Measurements from ENCODE around the gene SNAPC5. TPM values are rescaled to one million over a fixed set of nuclear protein-coding genes. Genes with fewer than 3 reads are reported as not detected.

The SNAPC5 gene
- total RNA-seq, 1 donor = 14.5 TPM

DNA sequence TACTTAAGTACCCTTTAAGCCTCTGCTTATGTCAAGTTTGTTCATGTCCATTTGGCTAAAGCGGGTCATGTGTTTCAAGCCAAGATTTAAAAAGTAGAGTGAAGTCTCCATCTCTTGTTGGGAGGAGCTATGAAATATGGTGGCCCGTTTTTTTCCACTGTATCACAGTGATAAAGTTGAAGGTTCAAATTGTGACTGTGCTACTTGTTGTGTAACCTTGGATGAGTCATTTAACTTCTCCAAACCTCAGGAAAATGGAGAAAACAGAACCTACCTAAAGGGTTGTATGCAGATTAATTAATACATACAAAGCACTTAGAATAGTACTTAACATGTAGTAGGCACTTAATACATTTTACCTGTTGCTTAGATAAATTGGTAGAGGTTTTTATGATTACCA is 43.4 kb downstream of the SNAPC5 start:
- H3K4me2 ChIP-seq (ENCODE audit: insufficient read depth, low read length) = no peak overlapping the region
- no peaks in the 10 kb centered on the region for H3K36me3 ChIP-seq (ENCODE audit: insufficient read depth, low read length)
- H3K27me3 ChIP-seq (ENCODE audit: insufficient read depth, low read length) = no peaks in the 10 kb centered on the region
- no peak for DNase-seq (ENCODE audit: insufficient read length, low spot score, missing footprints)
- no peak overlapping the region for H3K4me3 ChIP-seq (ENCODE audit: insufficient read depth, low read length)
- TF ChIP-seq, protein P1, sequence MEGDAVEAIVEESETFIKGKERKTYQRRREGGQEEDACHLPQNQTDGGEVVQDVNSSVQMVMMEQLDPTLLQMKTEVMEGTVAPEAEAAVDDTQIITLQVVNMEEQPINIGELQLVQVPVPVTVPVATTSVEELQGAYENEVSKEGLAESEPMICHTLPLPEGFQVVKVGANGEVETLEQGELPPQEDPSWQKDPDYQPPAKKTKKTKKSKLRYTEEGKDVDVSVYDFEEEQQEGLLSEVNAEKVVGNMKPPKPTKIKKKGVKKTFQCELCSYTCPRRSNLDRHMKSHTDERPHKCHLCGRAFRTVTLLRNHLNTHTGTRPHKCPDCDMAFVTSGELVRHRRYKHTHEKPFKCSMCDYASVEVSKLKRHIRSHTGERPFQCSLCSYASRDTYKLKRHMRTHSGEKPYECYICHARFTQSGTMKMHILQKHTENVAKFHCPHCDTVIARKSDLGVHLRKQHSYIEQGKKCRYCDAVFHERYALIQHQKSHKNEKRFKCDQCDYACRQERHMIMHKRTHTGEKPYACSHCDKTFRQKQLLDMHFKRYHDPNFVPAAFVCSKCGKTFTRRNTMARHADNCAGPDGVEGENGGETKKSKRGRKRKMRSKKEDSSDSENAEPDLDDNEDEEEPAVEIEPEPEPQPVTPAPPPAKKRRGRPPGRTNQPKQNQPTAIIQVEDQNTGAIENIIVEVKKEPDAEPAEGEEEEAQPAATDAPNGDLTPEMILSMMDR (IDR thresholded peaks at IDR 0.05; ENCODE audit: extremely low read depth, low read depth, low read length) = no peak
- peaks cover 6% of the 10 kb centered on the region for H3K4me1 ChIP-seq (ENCODE audit: insufficient read depth, low read length)
- no peaks in the 10 kb centered on the region for H3K79me2 ChIP-seq (ENCODE audit: insufficient read depth, low read length)
- H4K20me1 ChIP-seq (ENCODE audit: insufficient read depth, low read length) = peaks cover 5% of the 10 kb centered on the region
- no peaks in the 10 kb centered on the region for H3K9me3 ChIP-seq (ENCODE audit: low read depth, low read length)
- H3K27ac ChIP-seq (ENCODE audit: low read depth, low read length) = no peak overlapping the region
- no peak overlapping the region for H2AFZ ChIP-seq (ENCODE audit: low read length)

DNA sequence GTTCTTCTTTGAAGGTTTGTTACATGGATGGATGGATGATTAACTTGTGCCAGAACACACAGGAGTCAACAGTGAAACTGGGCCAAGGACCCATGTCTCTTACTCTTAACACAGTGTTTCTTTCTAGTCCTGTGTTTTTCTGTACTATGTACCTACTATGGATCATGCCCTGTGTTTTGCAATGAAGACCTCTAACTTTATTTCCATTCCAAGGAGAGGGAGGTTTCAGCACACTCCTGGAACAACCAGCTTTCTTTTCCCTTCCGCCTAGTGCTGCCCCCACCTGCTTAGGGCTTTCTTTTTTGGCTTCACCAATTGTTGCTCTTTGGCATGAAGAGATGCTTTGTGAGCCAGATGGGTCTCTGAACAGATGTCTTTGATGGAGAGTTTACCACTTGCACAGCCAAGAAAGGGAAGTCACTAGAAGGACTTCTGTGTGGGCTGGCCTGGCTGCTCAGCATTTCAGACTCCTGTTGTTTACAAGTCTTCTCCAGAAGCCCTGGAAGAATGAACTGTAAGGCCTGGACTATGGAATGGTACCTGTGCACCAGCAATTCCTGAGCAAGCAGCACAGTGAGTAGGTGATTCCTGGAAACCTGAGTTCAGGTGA is 44.5 kb downstream of the SNAPC5 start:
- no peaks in the 10 kb centered on the region for H3K27me3 ChIP-seq (ENCODE audit: insufficient read depth, low read length)
- H3K4me1 ChIP-seq (ENCODE audit: insufficient read depth, low read length) = peaks cover 6% of the 10 kb centered on the region
- no peaks in the 10 kb centered on the region for H3K36me3 ChIP-seq (ENCODE audit: insufficient read depth, low read length)
- TF ChIP-seq, protein P1 (IDR thresholded peaks at IDR 0.05; ENCODE audit: extremely low read depth, low read depth, low read length) = no peak
- no peaks in the 10 kb centered on the region for H3K79me2 ChIP-seq (ENCODE audit: insufficient read depth, low read length)
- H2AFZ ChIP-seq (ENCODE audit: low read length) = no peak overlapping the region
- H3K4me3 ChIP-seq (ENCODE audit: insufficient read depth, low read length) = no peak overlapping the region
- H4K20me1 ChIP-seq (ENCODE audit: insufficient read depth, low read length) = peaks cover 5% of the 10 kb centered on the region
- no peak overlapping the region for H3K27ac ChIP-seq (ENCODE audit: low read depth, low read length)
- no peak for DNase-seq (ENCODE audit: insufficient read length, low spot score, missing footprints)
- no peak overlapping the region for H3K4me2 ChIP-seq (ENCODE audit: insufficient read depth, low read length)
- H3K9me3 ChIP-seq (ENCODE audit: low read depth, low read length) = no peaks in the 10 kb centered on the region

DNA sequence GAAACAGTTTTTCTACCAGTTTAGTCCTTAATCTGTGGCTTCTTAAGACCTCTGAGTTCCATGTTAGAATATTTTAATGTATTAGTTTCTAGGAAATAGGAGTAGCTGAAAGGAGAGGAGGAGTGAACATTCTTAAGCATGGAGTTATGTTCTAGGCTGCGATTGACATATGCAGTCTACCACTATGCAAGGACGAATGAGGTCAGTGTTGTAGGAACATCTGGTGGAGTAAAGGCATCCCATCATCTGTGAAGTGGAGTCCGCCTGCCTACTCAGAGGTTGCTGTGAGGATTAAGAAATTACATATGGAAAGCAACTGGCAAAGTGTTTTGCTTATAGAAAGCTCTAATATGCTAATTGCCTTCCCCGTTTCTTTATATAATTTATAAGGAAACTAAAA is 45.1 kb downstream of the SNAPC5 start:
- Histone ChIP-seq H3K36me3 (ENCODE audit: insufficient read depth, low read length) (no peaks in the 10 kb centered on the region), H3K4me1 (ENCODE audit: insufficient read depth, low read length) (peaks cover 6% of the 10 kb centered on the region), H3K4me3 (ENCODE audit: insufficient read depth, low read length) (no peak overlapping the region), H3K27ac (ENCODE audit: low read depth, low read length) (no peak overlapping the region), H3K79me2 (ENCODE audit: insufficient read depth, low read length) (no peaks in the 10 kb centered on the region), H3K27me3 (ENCODE audit: insufficient read depth, low read length) (no peaks in the 10 kb centered on the region), H4K20me1 (ENCODE audit: insufficient read depth, low read length) (peaks cover 5% of the 10 kb centered on the region), H3K4me2 (ENCODE audit: insufficient read depth, low read length) (no peak overlapping the region), H3K9me3 (ENCODE audit: low read depth, low read length) (no peaks in the 10 kb centered on the region), H2AFZ (ENCODE audit: low read length) (no peak overlapping the region)
- DNase-seq (ENCODE audit: insufficient read length, low spot score, missing footprints) = no peak
- TF ChIP-seq, protein P1 (IDR thresholded peaks at IDR 0.05; ENCODE audit: extremely low read depth, low read depth, low read length) = no peak

Small RNAs within 50 kb of the gene (small RNA-seq; reads per million reads assigned to genes)
- not detected for gene MIR4512
- not detected for gene RF01159
- not detected for gene SNORD16
- not detected for gene SNORD18A
- gene SNORD18B = not detected
- not detected for gene SNORD18C

Other genes with a start within 250 kb of the SNAPC5 start
- not detected in 2 replicates for gene MEGF11, start 244.0 kb downstream of the SNAPC5 start, total RNA-seq
- 40.5 and 44.5 TPM in 2 replicates for gene DIS3L, start 204.2 kb downstream of the SNAPC5 start, total RNA-seq
- 7.4 and 9.0 TPM in 2 replicates for gene TIPIN, start 141.1 kb downstream of the SNAPC5 start, total RNA-seq
- 19.2 and 21.2 TPM in 2 replicates for gene MAP2K1, start 110.8 kb downstream of the SNAPC5 start, total RNA-seq
- gene RPL4, start 7.1 kb upstream of the SNAPC5 start, total RNA-seq = 2,311 and 3,002 TPM in 2 replicates
- 8.7 and 13.0 TPM in 2 replicates for gene ZWILCH, start 7.6 kb upstream of the SNAPC5 start, total RNA-seq
- 1.2 and 1.4 TPM in 2 replicates for gene LCTL, start 68.2 kb upstream of the SNAPC5 start, total RNA-seq
- 28.9 and 31.8 TPM in 2 replicates for gene SMAD6, start 204.5 kb upstream of the SNAPC5 start, total RNA-seq

Measured in osteoblast (primary cell).